MM.1S (cell line): ENCODE results near the gene TXNDC11.

Experiments used
- DNase-seq: peaks from one replicate; pipeline ENCODE4 v3.0.0-alpha.2; 2015
- H2AFZ ChIP-seq: fragments of 300-600 bp; sonication (generic); 2 replicates; pipeline ENCODE4 v1.6.0; 2016; ENCODE audit warnings: antibody characterized with exemption, low read length
- H3F3A ChIP-seq: fragments of 300-600 bp; sonication (generic); 2 replicates; pipeline ENCODE4 v1.6.1; 2016; ENCODE audit warnings: mild to moderate bottlenecking, antibody characterized with exemption, low read length, moderate library complexity, mixed read lengths; ENCODE audit not compliant: insufficient read depth
- H3K27ac ChIP-seq: fragments of 300-600 bp; sonication (generic); 2 replicates; pipeline ENCODE4 v1.5.1; 2016; ENCODE audit warnings: mild to moderate bottlenecking, low read length
- H3K27me3 ChIP-seq: fragments of 300-600 bp; sonication (generic); replicated peaks from 2 replicates; pipeline ENCODE4 v1.6.0; 2016; ENCODE audit warnings: low read length; ENCODE audit not compliant: insufficient read depth
- H3K36me3 ChIP-seq: fragments of 300-600 bp; sonication (generic); replicated peaks from 2 replicates; pipeline ENCODE4 v1.6.1; 2016; ENCODE audit warnings: mild to moderate bottlenecking, low read length, mixed read lengths; ENCODE audit not compliant: insufficient read depth
- H3K4me1 ChIP-seq: fragments of 300-600 bp; sonication (generic); 2 replicates; pipeline ENCODE4 v1.6.1; 2016; ENCODE audit warnings: low read length, mixed read lengths
- H3K4me2 ChIP-seq: fragments of 300-600 bp; sonication (generic); 2 replicates; pipeline ENCODE4 v1.6.0; 2016; ENCODE audit warnings: low read depth, low read length
- H3K4me3 ChIP-seq: fragments of 300-600 bp; sonication (generic); 2 replicates; pipeline ENCODE4 v1.5.1; 2016; ENCODE audit warnings: low read length, mixed read lengths
- H3K79me2 ChIP-seq: fragments of 300-600 bp; sonication (generic); 2 replicates; pipeline ENCODE4 v1.6.1; 2016; ENCODE audit warnings: mixed run types, low read length, mixed read lengths
- H3K9ac ChIP-seq: fragments of 300-600 bp; sonication (generic); 2 replicates; pipeline ENCODE4 v1.6.1; 2016; ENCODE audit warnings: low read length, mixed read lengths
- H3K9me2 ChIP-seq: fragments of 300-600 bp; sonication (generic); replicated peaks from 2 replicates; pipeline ENCODE4 v1.6.1; 2016; ENCODE audit warnings: mild to moderate bottlenecking, low read length, mixed read lengths; ENCODE audit not compliant: insufficient read depth
- H3K9me3 ChIP-seq: fragments of 300-600 bp; sonication (generic); replicated peaks from 2 replicates; pipeline ENCODE4 v1.6.1; 2016; ENCODE audit warnings: mild to moderate bottlenecking, low read length, mixed read lengths; ENCODE audit not compliant: insufficient read depth
- H4K20me1 ChIP-seq: fragments of 300-600 bp; sonication (generic); 2 replicates; pipeline ENCODE4 v1.6.1; 2016; ENCODE audit warnings: mild to moderate bottlenecking, low read length, moderate library complexity, mixed read lengths; ENCODE audit not compliant: insufficient read depth
- CTCF ChIP-seq: fragments of 300-600 bp; sonication (generic); IDR thresholded peaks from 2 replicates; pipeline ENCODE4 v1.5.1; 2016; ENCODE audit warnings: antibody characterized with exemption, low read length, mixed read lengths
- EZH2 ChIP-seq: fragments of 300-600 bp; sonication (generic); optimal IDR thresholded peaks from 2 replicates; pipeline ENCODE3; 2017; ENCODE audit warnings: low read depth, mild to moderate bottlenecking, antibody characterized with exemption, low read length, mixed read lengths
- EZH2phosphoT487 ChIP-seq: fragments of 300-600 bp; sonication (generic); IDR thresholded peaks from 2 replicates; pipeline ENCODE4 v1.6.1; 2018; ENCODE audit warnings: antibody characterized with exemption, low read length

Gene TXNDC11

GRCh38 chr16:11743308-11744074, 834 bp upstream of the TXNDC11 start:
- Histone ChIP-seq H3K9ac (peak overlapping the region; percentile 49), H3K4me1 (peaks cover 23% of the 10 kb centered on the region), H3K79me2 (peaks cover 65% of the 10 kb centered on the region), H4K20me1 (no peaks in the 10 kb centered on the region), H3K36me3 (peaks cover 4% of the 10 kb centered on the region; the same call in 1 of the 2 replicates), H3K9me3 (no peaks in the 10 kb centered on the region), H3K4me2 (peak overlapping the region; percentile 70), H3K4me3 (peak overlapping the region; percentile 67), H3F3A (peaks cover 63% of the 10 kb centered on the region), H3K9me2 (no peaks in the 10 kb centered on the region), H2AFZ (peak overlapping the region; percentile 55), H3K27ac (peak overlapping the region; percentile 47; the same call in 1 of the 2 replicates), H3K27me3 (no peaks in the 10 kb centered on the region)
- no peak for TF ChIP-seq EZH2phosphoT487
- TF ChIP-seq CTCF, result no peak
- TF ChIP-seq EZH2, result no peak
- DNase-seq, result no peak

GRCh38 chr16:11742093-11742535, 543 bp downstream of the TXNDC11 start:
- H3K4me2 ChIP-seq, result peak overlapping the region; percentile 89; the same call in 1 of the 2 replicates
- H3K4me3 ChIP-seq, result peak overlapping the region; percentile 99
- peak overlapping the region; percentile 100 for H3K9ac ChIP-seq
- peaks cover 72% of the 10 kb centered on the region for H3K79me2 ChIP-seq
- peak overlapping the region; percentile 96 for H3K27ac ChIP-seq
- no peaks in the 10 kb centered on the region for H3K9me2 ChIP-seq
- peaks cover 68% of the 10 kb centered on the region for H3F3A ChIP-seq
- no peaks in the 10 kb centered on the region for H3K9me3 ChIP-seq
- no peak overlapping the region for H2AFZ ChIP-seq
- H3K36me3 ChIP-seq, result peaks cover 12% of the 10 kb centered on the region; the same call in 1 of the 2 replicates
- no peak for TF ChIP-seq CTCF
- no peak for TF ChIP-seq EZH2phosphoT487
- no peak for TF ChIP-seq EZH2
- no peaks in the 10 kb centered on the region for H4K20me1 ChIP-seq
- peak; percentile 33 for DNase-seq
- H3K27me3 ChIP-seq, result no peaks in the 10 kb centered on the region
- peaks cover 14% of the 10 kb centered on the region for H3K4me1 ChIP-seq

GRCh38 chr16:11740567-11740966, 2.1 kb downstream of the TXNDC11 start:
- TF ChIP-seq EZH2phosphoT487, result no peak
- no peak for TF ChIP-seq EZH2
- TF ChIP-seq CTCF, result no peak
- H3K9ac ChIP-seq, result peak overlapping the region; percentile 100
- no peaks in the 10 kb centered on the region for H3K9me2 ChIP-seq
- H3K4me2 ChIP-seq, result peak overlapping the region; percentile 89
- no peak for DNase-seq
- peaks cover 83% of the 10 kb centered on the region for H3F3A ChIP-seq
- peaks cover 20% of the 10 kb centered on the region for H3K4me1 ChIP-seq
- H4K20me1 ChIP-seq, result no peaks in the 10 kb centered on the region
- H3K9me3 ChIP-seq, result no peaks in the 10 kb centered on the region
- H3K27me3 ChIP-seq, result no peaks in the 10 kb centered on the region
- H3K4me3 ChIP-seq, result peak overlapping the region; percentile 99
- H2AFZ ChIP-seq, result no peak overlapping the region
- peak overlapping the region; percentile 96 for H3K27ac ChIP-seq
- peaks cover 82% of the 10 kb centered on the region for H3K79me2 ChIP-seq
- peaks cover 20% of the 10 kb centered on the region for H3K36me3 ChIP-seq
